GM12878 (cell line): ENCODE results near the gene ARHGAP22. TPM values are rescaled to one million over a fixed set of nuclear protein-coding genes. Genes with fewer than 3 reads are reported as not detected.

Source experiments
- ATAC-seq: fragments of 200-7000 bp; cut with Tn5 transposase; 3 replicates; pipeline ENCODE4 v1.9.1; 2020; ENCODE audit warnings: mild to moderate bottlenecking, moderate library complexity
- BruUV-seq: library from RNA; stranded (reverse); fragments of 400-500 nt; replicated peaks from 2 replicates; lab custom pipeline; 2021; lab: Mats Ljungman, UMichigan
- CTCF ChIA-PET: fragments of 300-600 bp; sonication (Branson Sonifier 250); formaldehyde crosslinking; extraction: SDS; loops from one replicate; lab custom pipeline; 2021; ENCODE audit warnings: inconsistent platforms; lab: Yijun Ruan, JAX
- POLR2A ChIA-PET: fragments of 350-600 bp; formaldehyde crosslinking; extraction: SDS; loops from one replicate; lab custom pipeline; 2021; ENCODE audit warnings: inconsistent platforms; lab: Charles Lee
- RAD21 ChIA-PET: fragments of 300-600 bp; sonication (Branson Sonifier 250); formaldehyde crosslinking; loops from one replicate; lab custom pipeline; 2023; ENCODE audit warnings: antibody characterized with exemption; ENCODE audit not compliant: unreplicated experiment; lab: Charles Lee
- SMC1A ChIA-PET: fragments of 300-600 bp; sonication (Branson Sonifier 250); formaldehyde crosslinking; loops from one replicate; lab custom pipeline; 2023; ENCODE audit not compliant: unreplicated experiment, uncharacterized antibody; lab: Charles Lee
- DNase-seq: peaks from one replicate; pipeline ENCODE4 v3.0.0-alpha.2; 2011; ENCODE audit warnings: low read depth, low spot score
- FAIRE-seq: peaks from 3 replicates; lab custom pipeline; 2011; peaks lifted over from hg19 to GRCh38; lab: Jason Lieb, UNC
- H2AFZ ChIP-seq: 2 replicates; pipeline ENCODE4 v1.6.0; 2011; ENCODE audit warnings: low read depth, low read length, control low read depth; ENCODE audit not compliant: control insufficient read depth
- H3K27ac ChIP-seq: 2 replicates; pipeline ENCODE4 v1.5.1; 2011; ENCODE audit warnings: control low read depth; ENCODE audit not compliant: control insufficient read depth, insufficient read depth
- H3K27me3 ChIP-seq, 2 experiments: replicated peaks in 1 of 2; 2 replicates each; pipeline versions ENCODE4 v1.6.0 to v1.6.1; 2011; ENCODE audit warnings: low read length in 1 of 2; ENCODE audit not compliant: control insufficient read depth in 2 of 2, insufficient read depth in 2 of 2
- H3K36me3 ChIP-seq, 2 experiments: 2 replicates each; pipeline ENCODE4 v1.5.1; 2011; ENCODE audit warnings: low read length in 1 of 2; ENCODE audit not compliant: control insufficient read depth in 2 of 2, insufficient read depth in 2 of 2
- H3K4me1 ChIP-seq: 2 replicates; pipeline ENCODE4 v1.6.1; 2011; ENCODE audit warnings: mild to moderate bottlenecking, low read length, moderate library complexity, mixed read lengths; ENCODE audit not compliant: control insufficient read depth, insufficient read depth
- H3K4me2 ChIP-seq: 2 replicates; pipeline ENCODE4 v1.6.0; 2011; ENCODE audit warnings: control low read depth; ENCODE audit not compliant: control insufficient read depth, insufficient read depth
- H3K4me3 ChIP-seq: fragments of 200-600 bp; sonication (generic); 2 replicates; pipeline ENCODE4 v1.5.1; 2016
- H3K79me2 ChIP-seq: 2 replicates; pipeline ENCODE4 v1.6.0; 2011; ENCODE audit warnings: low read length; ENCODE audit not compliant: control insufficient read depth, insufficient read depth
- H3K9ac ChIP-seq: 2 replicates; pipeline ENCODE4 v1.8.0; 2011; ENCODE audit warnings: low read length, control low read depth, mixed read lengths; ENCODE audit not compliant: control insufficient read depth, insufficient read depth
- H3K9me3 ChIP-seq: replicated peaks from 3 replicates; pipeline ENCODE4 v1.5.1; 2011; ENCODE audit warnings: mild to moderate bottlenecking, low read length; ENCODE audit not compliant: control insufficient read depth, insufficient read depth
- H4K20me1 ChIP-seq: 2 replicates; pipeline ENCODE4 v1.6.0; 2011; ENCODE audit not compliant: control insufficient read depth, insufficient read depth
- EGR1 ChIP-seq, 2 experiments: IDR thresholded peaks; 1 replicate in 1 of 2; 2 replicates in 1 of 2; pipeline ENCODE4 v1.6.1; 2011 to 2012; ENCODE audit warnings: low read depth in 2 of 2, low read length in 2 of 2, borderline replicate concordance in 1 of 2, mild to moderate bottlenecking in 1 of 2, moderate library complexity in 1 of 2
- IKZF1 ChIP-seq: fragments of 450-650 bp; conservative IDR thresholded peaks from 2 replicates; pipeline ENCODE4 v1.6.1; 2017; ENCODE audit warnings: antibody characterized with exemption, mild to moderate bottlenecking
- SPI1 ChIP-seq: IDR thresholded peaks from 2 replicates; pipeline ENCODE4 v1.6.1; 2011; ENCODE audit warnings: low read depth, mild to moderate bottlenecking, low read length, moderate library complexity, borderline replicate concordance; ENCODE audit not compliant: insufficient read depth
- TCF12 ChIP-seq: IDR thresholded peaks from 2 replicates; pipeline ENCODE4 v1.6.1; 2011; ENCODE audit warnings: low read depth, mild to moderate bottlenecking, low read length
- ZNF687 ChIP-seq: fragments of 450-650 bp; IDR thresholded peaks from 2 replicates; pipeline ENCODE4 v1.6.1; 2017; ENCODE audit warnings: mild to moderate bottlenecking, moderate library complexity
- WGBS: methylation state at CpG from one replicate; pipeline ENCODE4 v1.1.6; 2016; ENCODE audit warnings: low lambda C conversion rate; ENCODE audit not compliant: insufficient replicate concordance, insufficient coverage; ENCODE audit errors: missing lambda C conversion rate; 5-methylcytosine and 5-hydroxymethylcytosine counted together
- in situ Hi-C: fragments of 300-500 bp; cut with MboI; formaldehyde crosslinking; loops from 9 replicates; pipeline ENCODE4 v1.14.3; 2018; ENCODE audit warnings: mixed read lengths
- intact Hi-C: fragments of 100-400 bp; cut with micrococcal nuclease; formaldehyde crosslinking; loops from one replicate; pipeline ENCODE4 v1.14.2; 2022; ENCODE audit not compliant: unreplicated experiment
- polyA plus RNA-seq, 11 experiments: library from polyadenylated mRNA; depleted of rRNA in 4 of 11; unstranded in 6 of 11; stranded (reverse) in 5 of 11; fragments of >200 nt; fragmentation: Nextera tagmentation in 4 of 11; fragmentation: Illumina TruSeq in 1 of 11; extraction: Ambion mirVana in 4 of 11; extraction: Trizol in 1 of 11; gene quantifications; 1 replicate in 1 of 11; 2 replicates in 10 of 11; pipeline versions ENCODE4 v1.2.1 to v1.2.3, GENCODE V29; 2011 to 2016; ENCODE audit warnings: inconsistent platforms in 2 of 11, missing spikeins in 2 of 11, low read depth in 1 of 11
- total RNA-seq, 4 experiments: library from RNA; depleted of rRNA in 3 of 4; stranded (reverse); fragments of >200 nt in 3 of 4; fragmentation: Illumina TruSeq in 1 of 4; extraction: Trizol in 1 of 4; gene quantifications; 2 replicates each; pipeline versions ENCODE4 v1.2.1 to v1.2.3, GENCODE V29; 2013 to 2021

Gene ARHGAP22
- total and polyA plus RNA-seq, 10 of the 15 experiments (the other 5 are each of a cell fraction or from before 2014, with no cell fraction given), result 0.07 to 0.61 (median 0.18) TPM; not detected in 5

DNA sequence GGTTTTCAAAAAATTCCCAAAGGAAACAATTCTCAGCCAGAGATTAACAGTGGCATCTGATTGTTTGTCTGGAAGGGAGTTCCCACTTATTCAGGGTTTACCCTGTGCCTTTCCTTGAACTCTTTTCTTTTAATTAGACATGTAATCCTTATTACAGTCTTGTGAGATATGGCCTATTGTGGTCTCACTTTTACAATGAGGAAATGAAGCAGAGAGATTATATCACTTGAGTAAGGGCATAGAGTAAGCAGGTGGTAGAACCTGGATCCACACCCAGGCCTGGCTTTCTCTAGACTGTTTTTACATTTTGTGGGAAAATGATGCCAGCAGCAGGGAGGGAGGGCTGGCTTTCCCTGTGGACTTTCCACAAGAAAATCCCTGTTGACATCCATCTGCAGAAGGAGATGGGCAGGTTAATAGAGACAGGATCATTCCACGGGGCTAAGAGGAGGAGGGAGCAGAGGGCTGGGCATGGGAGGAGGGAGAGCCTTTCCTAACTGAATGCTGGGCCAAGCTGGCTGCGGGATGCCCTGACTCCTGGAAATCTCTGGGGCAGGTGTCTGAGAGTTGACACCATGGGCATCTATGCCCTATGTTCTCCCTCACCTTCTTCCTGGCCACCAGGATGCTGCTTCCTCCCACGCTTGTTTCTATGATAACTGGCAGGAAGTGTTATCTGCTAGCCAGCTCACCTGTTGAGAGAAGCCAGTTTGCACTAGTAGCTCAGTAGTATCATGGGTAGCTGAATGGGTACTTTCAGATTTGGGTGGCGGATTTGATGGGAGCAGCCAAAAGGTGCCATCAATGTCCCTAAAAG is 28.7 kb upstream of the ARHGAP22 start:
- H2AFZ ChIP-seq, result peak overlapping the region; percentile 31

More for the DNA sequence above, 28.7 kb upstream of the ARHGAP22 start:
- SMC1A ChIA-PET, result interaction anchor here (0.9 to 11.2 kb wide), 9 partner anchors 9 to 271 kb away, joined by 3 to 174 read pairs (median 6); partner anchors contain the start of gene ARHGAP22
- peak; percentile 64 for ATAC-seq
- in situ Hi-C loops, result no loop called here
- Histone ChIP-seq H3K9me3 (no peaks in the 10 kb centered on the region), H3K27me3 (no peaks in the 10 kb centered on the region), H3K4me1 (peaks cover 30% of the 10 kb centered on the region), H3K4me2 (peak overlapping the region; percentile 5), H3K36me3 (no peaks in the 10 kb centered on the region), H4K20me1 (no peaks in the 10 kb centered on the region), H3K79me2 (no peaks in the 10 kb centered on the region; the same call in 1 of the 2 replicates), H3K27ac (peak overlapping the region; percentile 45), H3K9ac (no peak overlapping the region), H3K4me3 (no peak overlapping the region)
- RAD21 ChIA-PET, result interaction anchor here (0.6 to 4.9 kb wide), 12 partner anchors 8 to 329 kb away, joined by 3 to 48 read pairs (median 4); no protein-coding TSS in a partner anchor
- CTCF ChIA-PET, result interaction anchor here (0.6 to 14.1 kb wide), 13 partner anchors 9 to 271 kb away, joined by 3 to 175 read pairs (median 6); partner anchors contain the start of gene ARHGAP22
- BruUV-seq, result no TSS peak
- TF ChIP-seq EGR1 (IDR thresholded peaks at IDR 0.05; ENCODE audit: borderline replicate concordance in 1 of 2, low read depth in 2 of 2, low read length in 2 of 2) (0 out of 3 replicates have a peak, but pooled peaks of 1 of the 2 experiments have one; percentile 11), TCF12 (no peak), SPI1 (0 out of 2 replicates have a peak, but pooled peaks have one; percentile 18), IKZF1 (no peak), ZNF687 (0 out of 2 replicates have a peak, but pooled peaks have one; percentile 19)
- no peak for DNase-seq
- peak; percentile 31 for FAIRE-seq
- POLR2A ChIA-PET, result interaction anchor here (0.7 to 3.6 kb wide), 5 partner anchors 9 to 50 kb away, joined by 3 to 16 read pairs (median 3); no protein-coding TSS in a partner anchor
- WGBS, result 35% methylated on average over 4 of the region's 4 CpGs
- intact Hi-C loops, result loop anchor here (1.0 kb wide), 1 partner anchor 25 kb away; no protein-coding TSS in a partner anchor
